ENCODE results near the gene ZNF813.
A peak's percentile ranks its signal among the peaks of the same experiment; 100 is the strongest.

The ZNF813 gene

GRCh38 chr19:53521373-53522202, 54.1 kb downstream of the ZNF813 start:
- no peaks in the 10 kb centered on the region for H3K4me1 ChIP-seq (ENCODE audit: control insufficient read depth, insufficient read depth, low read length)
- peak overlapping the region; percentile 92 for H3K9ac ChIP-seq (ENCODE audit: low read length)
- H3K27ac ChIP-seq (ENCODE audit: low read depth, low read length): no peak overlapping the region
- H3K4me3 ChIP-seq (ENCODE audit: low read depth, low read length): peak overlapping the region; percentile 87
- H3K9me3 ChIP-seq (ENCODE audit: control insufficient read depth, insufficient read depth, low read depth, low read length): peaks cover 10% of the 10 kb centered on the region
- H3K27me3 ChIP-seq (ENCODE audit: control insufficient read depth, insufficient read depth, low read length): no peaks in the 10 kb centered on the region
- peaks cover 23% of the 10 kb centered on the region for H3K36me3 ChIP-seq (ENCODE audit: control insufficient read depth, insufficient read depth, low read length)

GRCh38 chr19:53525922-53526321, 58.4 kb downstream of the ZNF813 start:
- Histone ChIP-seq H3K4me3 (ENCODE audit: low read depth, low read length) (no peak overlapping the region), H3K27me3 (ENCODE audit: control insufficient read depth, insufficient read depth, low read length) (no peaks in the 10 kb centered on the region), H3K36me3 (ENCODE audit: control insufficient read depth, insufficient read depth, low read length) (peaks cover 55% of the 10 kb centered on the region), H3K9me3 (ENCODE audit: control insufficient read depth, insufficient read depth, low read depth, low read length) (peaks cover 10% of the 10 kb centered on the region), H3K4me1 (ENCODE audit: control insufficient read depth, insufficient read depth, low read length) (no peaks in the 10 kb centered on the region), H3K27ac (ENCODE audit: low read depth, low read length) (no peak overlapping the region), H3K9ac (ENCODE audit: low read length) (no peak overlapping the region)

GRCh38 chr19:53530622-53531021, 63.1 kb downstream of the ZNF813 start:
- Histone ChIP-seq H3K4me1 (ENCODE audit: control insufficient read depth, insufficient read depth, low read length) (no peaks in the 10 kb centered on the region), H3K27me3 (ENCODE audit: control insufficient read depth, insufficient read depth, low read length) (no peaks in the 10 kb centered on the region), H3K36me3 (ENCODE audit: control insufficient read depth, insufficient read depth, low read length) (peaks cover 56% of the 10 kb centered on the region), H3K27ac (ENCODE audit: low read depth, low read length) (no peak overlapping the region), H3K9ac (ENCODE audit: low read length) (no peak overlapping the region), H3K9me3 (ENCODE audit: control insufficient read depth, insufficient read depth, low read depth, low read length) (peaks cover 7% of the 10 kb centered on the region), H3K4me3 (ENCODE audit: low read depth, low read length) (no peak overlapping the region)

DNA sequence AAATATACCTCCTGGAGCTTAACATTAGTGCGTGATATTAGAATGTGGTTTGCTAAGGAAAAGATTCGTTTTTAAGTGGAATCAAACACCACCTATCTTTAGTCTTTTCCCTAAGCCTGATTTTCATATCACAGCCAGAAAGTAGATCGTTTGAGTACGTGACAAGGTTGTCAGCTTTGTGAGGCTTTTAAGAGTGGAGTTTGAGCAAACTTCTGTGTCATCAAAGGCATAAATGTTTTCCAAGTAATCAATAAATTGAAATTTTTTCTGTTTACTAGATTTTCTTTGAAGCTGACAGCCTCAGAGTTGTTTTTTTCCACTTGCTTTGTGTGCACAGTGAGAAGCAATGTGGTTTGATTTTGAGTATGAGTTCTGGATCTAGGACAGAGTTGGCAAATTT, 63.9 kb downstream of the ZNF813 start:
- H3K9me3 ChIP-seq (ENCODE audit: control insufficient read depth, insufficient read depth, low read depth, low read length): no peaks in the 10 kb centered on the region
- peaks cover 54% of the 10 kb centered on the region for H3K36me3 ChIP-seq (ENCODE audit: control insufficient read depth, insufficient read depth, low read length)
- no peak overlapping the region for H3K4me3 ChIP-seq (ENCODE audit: low read depth, low read length)
- H3K27me3 ChIP-seq (ENCODE audit: control insufficient read depth, insufficient read depth, low read length): no peaks in the 10 kb centered on the region
- H3K27ac ChIP-seq (ENCODE audit: low read depth, low read length): no peak overlapping the region
- no peaks in the 10 kb centered on the region for H3K4me1 ChIP-seq (ENCODE audit: control insufficient read depth, insufficient read depth, low read length)
- H3K9ac ChIP-seq (ENCODE audit: low read length): no peak overlapping the region

DNA sequence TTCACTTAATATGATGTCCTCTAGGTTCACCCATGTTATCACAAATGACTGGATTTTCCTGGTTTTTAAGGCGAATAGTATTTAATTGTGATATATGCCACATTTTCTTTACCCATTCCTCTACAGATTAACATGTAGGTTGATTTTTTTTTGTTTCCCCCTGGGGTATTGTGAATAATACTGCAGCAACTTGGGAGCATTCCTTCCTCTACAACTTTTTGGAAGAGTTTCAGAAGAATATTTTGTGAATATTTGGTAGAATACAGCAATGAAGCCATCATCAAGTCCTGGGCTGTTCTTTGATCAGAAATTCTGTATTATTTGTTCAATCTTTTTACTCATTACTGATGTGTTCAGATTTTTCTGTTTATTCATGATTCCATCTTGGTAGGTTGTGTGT, 64.8 kb downstream of the ZNF813 start:
- peaks cover 56% of the 10 kb centered on the region for H3K36me3 ChIP-seq (ENCODE audit: control insufficient read depth, insufficient read depth, low read length)
- H3K27me3 ChIP-seq (ENCODE audit: control insufficient read depth, insufficient read depth, low read length): no peaks in the 10 kb centered on the region
- H3K27ac ChIP-seq (ENCODE audit: low read depth, low read length): no peak overlapping the region
- no peaks in the 10 kb centered on the region for H3K4me1 ChIP-seq (ENCODE audit: control insufficient read depth, insufficient read depth, low read length)
- no peaks in the 10 kb centered on the region for H3K9me3 ChIP-seq (ENCODE audit: control insufficient read depth, insufficient read depth, low read depth, low read length)
- no peak overlapping the region for H3K4me3 ChIP-seq (ENCODE audit: low read depth, low read length)
- H3K9ac ChIP-seq (ENCODE audit: low read length): no peak overlapping the region

- no peaks in the 10 kb centered on the region for H3K4me1 ChIP-seq (ENCODE audit: control insufficient read depth, insufficient read depth, low read length)
- H3K36me3 ChIP-seq (ENCODE audit: control insufficient read depth, insufficient read depth, low read length): peaks cover 46% of the 10 kb centered on the region
- no peak overlapping the region for H3K9ac ChIP-seq (ENCODE audit: low read length)
- no peak overlapping the region for H3K27ac ChIP-seq (ENCODE audit: low read depth, low read length)
- no peaks in the 10 kb centered on the region for H3K9me3 ChIP-seq (ENCODE audit: control insufficient read depth, insufficient read depth, low read depth, low read length)
- H3K4me3 ChIP-seq (ENCODE audit: low read depth, low read length): no peak overlapping the region
- H3K27me3 ChIP-seq (ENCODE audit: control insufficient read depth, insufficient read depth, low read length): no peaks in the 10 kb centered on the region
These were observed 68.7 kb downstream of the ZNF813 start for GRCh38 chr19:53536225-53536548.

GRCh38 chr19:53537121-53537520, 69.6 kb downstream of the ZNF813 start:
- Histone ChIP-seq H3K27me3 (ENCODE audit: control insufficient read depth, insufficient read depth, low read length) (no peaks in the 10 kb centered on the region), H3K4me3 (ENCODE audit: low read depth, low read length) (peak overlapping the region; percentile 99), H3K9ac (ENCODE audit: low read length) (peak overlapping the region; percentile 89), H3K36me3 (ENCODE audit: control insufficient read depth, insufficient read depth, low read length) (peaks cover 51% of the 10 kb centered on the region), H3K9me3 (ENCODE audit: control insufficient read depth, insufficient read depth, low read depth, low read length) (no peaks in the 10 kb centered on the region), H3K4me1 (ENCODE audit: control insufficient read depth, insufficient read depth, low read length) (no peaks in the 10 kb centered on the region), H3K27ac (ENCODE audit: low read depth, low read length) (no peak overlapping the region)

DNA sequence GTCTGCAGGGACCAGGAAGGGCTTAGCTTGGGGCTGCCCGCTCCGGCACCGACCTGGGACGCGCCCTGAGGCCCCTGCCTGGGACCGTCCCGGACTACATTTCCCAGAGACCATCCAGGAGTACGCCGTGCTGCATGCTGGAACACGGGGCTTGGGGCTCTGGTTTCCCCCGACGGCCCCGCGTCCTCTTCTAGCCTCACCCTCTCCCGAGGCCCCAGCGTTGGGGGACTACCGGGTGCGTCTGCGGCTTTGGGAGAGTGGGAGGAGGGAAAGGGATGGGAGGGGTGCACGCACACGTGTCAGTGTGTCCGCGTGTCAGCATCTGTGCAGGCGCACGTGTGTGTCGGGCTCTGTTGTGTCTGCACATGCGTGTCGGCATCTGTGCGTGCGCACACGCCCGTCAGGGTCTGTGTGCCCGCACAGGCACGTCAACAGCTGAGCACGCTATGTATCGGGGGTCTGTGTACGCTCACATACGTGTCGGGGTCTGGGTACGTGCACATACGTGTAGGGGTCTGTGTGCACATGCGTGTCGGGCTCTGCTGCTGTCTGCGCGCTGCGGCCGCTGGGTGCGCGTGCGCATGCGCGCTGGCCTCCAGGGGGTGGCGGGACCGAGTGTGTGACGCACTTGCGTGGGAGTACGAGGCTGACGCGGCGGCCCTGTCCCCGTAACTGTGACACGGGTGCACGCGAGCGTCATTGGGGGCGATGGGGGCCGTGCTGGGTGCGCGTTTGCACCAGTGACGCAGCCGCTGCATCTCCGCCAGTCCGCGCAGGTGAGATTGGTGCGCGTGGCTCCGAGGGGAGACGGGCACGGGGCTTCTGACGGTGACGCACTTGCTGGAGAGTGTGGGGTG, 70.2 kb downstream of the ZNF813 start, which contains the start of gene ZNF331:
TSS of gene ZNF331 (plus strand) at position 625 of the 857 bp plus-strand sequence. CDS start 31,232 bp downstream, outside the sequence.
- H3K9ac ChIP-seq (ENCODE audit: low read length): peak within 1 kb of the TSS; percentile 89
- H3K4me3 ChIP-seq (ENCODE audit: low read depth, low read length): peak within 1 kb of the TSS; percentile 99
- H3K9me3 ChIP-seq (ENCODE audit: control insufficient read depth, insufficient read depth, low read depth, low read length): no peaks in the 10 kb centered on the region
- peaks cover 52% of the 10 kb centered on the region for H3K36me3 ChIP-seq (ENCODE audit: control insufficient read depth, insufficient read depth, low read length)
- no peaks in the 10 kb centered on the region for H3K4me1 ChIP-seq (ENCODE audit: control insufficient read depth, insufficient read depth, low read length)
- H3K27me3 ChIP-seq (ENCODE audit: control insufficient read depth, insufficient read depth, low read length): no peaks in the 10 kb centered on the region
- H3K27ac ChIP-seq (ENCODE audit: low read depth, low read length): peak within 1 kb of the TSS; percentile 46; the same call in 1 of the 2 replicates

DNA sequence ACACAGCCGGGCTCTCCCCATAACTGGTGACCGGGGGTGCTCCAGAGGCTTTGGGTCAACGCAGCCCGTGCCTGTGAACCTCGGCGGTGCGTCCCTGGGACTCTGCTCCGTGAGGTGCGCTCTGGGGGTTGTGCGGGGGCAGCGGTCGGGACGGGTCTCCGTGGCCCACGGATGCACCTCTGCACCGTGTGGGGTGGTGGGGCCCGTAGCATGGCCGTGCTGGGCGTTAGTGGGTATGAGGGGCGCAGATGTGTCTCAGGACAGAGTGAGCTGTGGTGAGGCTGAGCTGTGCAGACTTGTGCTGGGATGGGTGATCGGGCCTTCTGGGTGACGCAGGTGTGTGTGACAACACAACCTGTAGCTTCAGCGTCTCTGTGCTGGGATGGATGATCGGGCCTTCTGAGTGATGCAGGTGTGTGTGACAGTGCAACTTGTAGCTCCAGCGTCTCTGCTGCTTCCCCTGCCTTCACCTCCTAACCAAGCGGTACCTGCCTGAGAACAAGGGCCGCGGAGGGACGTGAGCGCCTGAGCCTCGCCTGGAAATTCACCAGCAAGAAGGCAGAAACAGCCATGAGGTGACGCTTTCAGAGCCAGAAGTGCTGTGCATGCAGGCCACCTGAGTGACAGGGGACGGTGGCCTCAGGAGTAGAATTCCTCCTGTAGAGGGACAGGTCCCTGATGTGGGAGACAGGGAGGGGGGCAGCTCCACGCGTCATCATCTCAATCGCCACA, 71.0 kb downstream of the ZNF813 start:
- H3K27me3 ChIP-seq (ENCODE audit: control insufficient read depth, insufficient read depth, low read length): no peaks in the 10 kb centered on the region
- peaks cover 47% of the 10 kb centered on the region for H3K36me3 ChIP-seq (ENCODE audit: control insufficient read depth, insufficient read depth, low read length)
- H3K9ac ChIP-seq (ENCODE audit: low read length): peak overlapping the region; percentile 89
- no peak overlapping the region for H3K27ac ChIP-seq (ENCODE audit: low read depth, low read length)
- peak overlapping the region; percentile 99 for H3K4me3 ChIP-seq (ENCODE audit: low read depth, low read length)
- no peaks in the 10 kb centered on the region for H3K4me1 ChIP-seq (ENCODE audit: control insufficient read depth, insufficient read depth, low read length)
- no peaks in the 10 kb centered on the region for H3K9me3 ChIP-seq (ENCODE audit: control insufficient read depth, insufficient read depth, low read depth, low read length)

DNA sequence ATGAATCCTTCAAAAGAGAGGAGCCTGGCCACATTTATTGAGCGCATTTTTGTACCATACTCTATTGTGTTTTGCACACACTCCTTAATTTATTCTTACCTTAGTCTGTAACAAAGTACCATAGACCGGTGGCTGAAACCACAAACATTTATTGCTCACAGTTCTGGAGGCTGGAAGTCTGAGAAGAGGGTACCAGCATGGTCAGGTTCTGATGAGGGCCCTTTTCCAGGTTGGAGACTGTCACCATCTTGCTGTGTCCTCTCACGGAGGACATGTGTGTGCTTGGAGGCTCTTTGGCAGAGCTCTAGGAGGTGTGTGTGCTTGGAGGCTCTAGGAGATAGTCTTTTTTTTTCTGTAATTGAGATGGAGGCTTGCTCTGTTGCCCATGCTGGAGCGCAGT, 72.6 kb downstream of the ZNF813 start:
- Histone ChIP-seq H3K27me3 (ENCODE audit: control insufficient read depth, insufficient read depth, low read length) (no peaks in the 10 kb centered on the region), H3K36me3 (ENCODE audit: control insufficient read depth, insufficient read depth, low read length) (peaks cover 46% of the 10 kb centered on the region), H3K9ac (ENCODE audit: low read length) (no peak overlapping the region), H3K9me3 (ENCODE audit: control insufficient read depth, insufficient read depth, low read depth, low read length) (no peaks in the 10 kb centered on the region), H3K4me3 (ENCODE audit: low read depth, low read length) (no peak overlapping the region), H3K4me1 (ENCODE audit: control insufficient read depth, insufficient read depth, low read length) (no peaks in the 10 kb centered on the region), H3K27ac (ENCODE audit: low read depth, low read length) (no peak overlapping the region)
